Ovary (tissue), 3 donors: ENCODE data around the gene FTCD.

ENCODE experiments used
- EP300 ChIP-seq: sonication (generic); formaldehyde crosslinking; IDR thresholded peaks from one replicate; pipeline ENCODE4 v1.6.1; 2017; ENCODE audit warnings: antibody characterized with exemption
- POLR2A ChIP-seq: fragments of 450-650 bp; IDR thresholded peaks from one replicate; pipeline ENCODE4 v1.6.1; 2017; ENCODE audit warnings: antibody characterized with exemption, mild to moderate bottlenecking, moderate library complexity
- TF ChIP-seq, protein P1 (sequence below), 3 donors: fragments of 450-650 bp in 2 of 3; fragments of 200-600 bp in 1 of 3; IDR thresholded peaks; one replicate each; pipeline versions ENCODE4 v1.5.1 to v1.8.0; 2016 to 2022; ENCODE audit warnings: antibody characterized with exemption in 3 of 3, mild to moderate bottlenecking in 1 of 3
- donor health status: DM: no; HTN: no; CAD: no.

DNA sequence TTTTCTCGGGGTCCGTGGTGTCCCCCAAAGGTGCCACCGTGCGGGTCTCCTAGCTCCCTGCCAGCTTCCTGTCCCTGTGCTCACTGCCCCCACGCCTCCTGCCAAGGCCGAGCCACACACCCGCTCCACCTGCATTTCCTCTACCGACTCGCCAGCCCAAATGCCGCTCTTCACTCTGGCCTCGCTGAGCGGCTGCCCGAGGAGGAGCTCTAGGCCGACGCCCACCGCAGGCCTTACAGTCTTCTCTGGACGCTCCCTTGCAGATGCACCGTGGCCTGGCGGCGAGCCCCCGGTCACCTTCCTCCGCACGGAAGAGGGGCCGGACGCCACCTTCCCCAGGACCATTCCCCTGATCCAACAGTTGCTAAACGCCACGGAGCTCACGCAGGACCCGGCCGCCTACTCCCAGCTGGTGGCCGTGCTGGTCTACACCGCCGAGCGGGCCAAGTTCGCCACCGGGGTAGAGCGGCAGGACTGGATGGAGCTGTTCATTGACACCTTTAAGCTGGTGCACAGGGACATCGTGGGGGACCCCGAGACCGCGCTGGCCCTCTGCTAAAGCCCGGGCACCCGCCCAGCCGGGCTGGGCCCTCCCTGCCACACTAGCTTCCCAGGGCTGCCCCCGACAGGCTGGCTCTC lies 26.3 kb downstream of the FTCD start:
- TF ChIP-seq POLR2A (no peak), EP300 (no peak)
- TF ChIP-seq, protein P1, sequence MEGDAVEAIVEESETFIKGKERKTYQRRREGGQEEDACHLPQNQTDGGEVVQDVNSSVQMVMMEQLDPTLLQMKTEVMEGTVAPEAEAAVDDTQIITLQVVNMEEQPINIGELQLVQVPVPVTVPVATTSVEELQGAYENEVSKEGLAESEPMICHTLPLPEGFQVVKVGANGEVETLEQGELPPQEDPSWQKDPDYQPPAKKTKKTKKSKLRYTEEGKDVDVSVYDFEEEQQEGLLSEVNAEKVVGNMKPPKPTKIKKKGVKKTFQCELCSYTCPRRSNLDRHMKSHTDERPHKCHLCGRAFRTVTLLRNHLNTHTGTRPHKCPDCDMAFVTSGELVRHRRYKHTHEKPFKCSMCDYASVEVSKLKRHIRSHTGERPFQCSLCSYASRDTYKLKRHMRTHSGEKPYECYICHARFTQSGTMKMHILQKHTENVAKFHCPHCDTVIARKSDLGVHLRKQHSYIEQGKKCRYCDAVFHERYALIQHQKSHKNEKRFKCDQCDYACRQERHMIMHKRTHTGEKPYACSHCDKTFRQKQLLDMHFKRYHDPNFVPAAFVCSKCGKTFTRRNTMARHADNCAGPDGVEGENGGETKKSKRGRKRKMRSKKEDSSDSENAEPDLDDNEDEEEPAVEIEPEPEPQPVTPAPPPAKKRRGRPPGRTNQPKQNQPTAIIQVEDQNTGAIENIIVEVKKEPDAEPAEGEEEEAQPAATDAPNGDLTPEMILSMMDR (IDR thresholded peaks at IDR 0.05), result no peak
